ELF-1 (cell line): Measurements from ENCODE around the gene SART3.
"Not testable (repeated sequence)": the region's sequence is repeated elsewhere in the genome, so short reads cannot be mapped to it uniquely, and the experiment has no call there.

Experiments
- DNase-seq: peaks from one replicate; pipeline ENCODE4 v3.0.0-alpha.2; 2016; ENCODE audit warnings: low read depth, low spot score

Gene SART3

DNA sequence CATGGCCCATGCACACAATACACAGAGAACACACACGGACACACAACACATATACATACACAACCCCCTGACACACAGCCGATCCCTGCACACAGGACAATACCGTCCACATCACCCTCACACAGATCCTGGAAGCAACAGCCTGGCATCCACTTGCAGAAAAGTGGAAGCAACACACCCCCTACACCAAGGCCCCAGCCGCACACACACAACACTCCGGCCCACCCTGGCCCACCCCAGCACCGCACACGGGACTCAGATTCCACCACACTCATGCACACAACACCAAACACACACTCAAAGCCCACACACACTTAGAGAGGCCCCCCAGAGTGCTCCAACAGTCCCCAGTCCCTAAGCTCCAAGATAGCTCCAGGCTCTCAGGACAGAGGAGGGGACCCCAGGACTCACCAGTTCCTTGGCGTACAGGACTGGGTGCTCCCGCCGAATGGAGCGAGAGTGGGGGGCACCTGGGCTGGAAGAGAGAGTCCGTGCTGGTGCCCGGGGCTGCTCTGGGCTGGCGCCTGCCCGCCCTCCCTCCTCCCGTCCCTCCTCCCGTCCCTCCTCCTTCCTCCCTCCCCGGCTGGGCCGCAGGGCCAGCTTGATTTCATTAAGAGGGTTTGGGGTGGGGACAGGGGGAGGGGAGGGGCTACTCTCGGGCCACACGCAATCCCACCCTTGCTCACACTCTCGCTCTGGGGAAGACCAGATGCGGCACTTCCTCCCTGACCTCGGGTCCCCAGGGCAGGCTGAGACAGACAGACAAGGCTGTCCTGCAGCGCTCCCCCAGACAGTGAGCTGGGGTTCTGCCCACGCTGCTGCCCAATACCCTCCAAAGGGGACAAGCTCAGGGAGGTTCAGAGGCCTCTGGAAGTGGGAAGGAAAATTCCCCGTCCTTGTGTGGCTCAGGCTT lies 36.8 kb upstream of the SART3 start, which contains the start of gene TMEM119:
Gene TMEM119 (minus strand): TSS at position 526 of the 913 bp plus-strand sequence. CDS start 5,701 bp downstream, outside the sequence.
- no peak for DNase-seq

- DNase-seq: peak; percentile 59
These were observed 36.0 kb upstream of the SART3 start for GRCh38 chr12:108596854-108597558.

DNA sequence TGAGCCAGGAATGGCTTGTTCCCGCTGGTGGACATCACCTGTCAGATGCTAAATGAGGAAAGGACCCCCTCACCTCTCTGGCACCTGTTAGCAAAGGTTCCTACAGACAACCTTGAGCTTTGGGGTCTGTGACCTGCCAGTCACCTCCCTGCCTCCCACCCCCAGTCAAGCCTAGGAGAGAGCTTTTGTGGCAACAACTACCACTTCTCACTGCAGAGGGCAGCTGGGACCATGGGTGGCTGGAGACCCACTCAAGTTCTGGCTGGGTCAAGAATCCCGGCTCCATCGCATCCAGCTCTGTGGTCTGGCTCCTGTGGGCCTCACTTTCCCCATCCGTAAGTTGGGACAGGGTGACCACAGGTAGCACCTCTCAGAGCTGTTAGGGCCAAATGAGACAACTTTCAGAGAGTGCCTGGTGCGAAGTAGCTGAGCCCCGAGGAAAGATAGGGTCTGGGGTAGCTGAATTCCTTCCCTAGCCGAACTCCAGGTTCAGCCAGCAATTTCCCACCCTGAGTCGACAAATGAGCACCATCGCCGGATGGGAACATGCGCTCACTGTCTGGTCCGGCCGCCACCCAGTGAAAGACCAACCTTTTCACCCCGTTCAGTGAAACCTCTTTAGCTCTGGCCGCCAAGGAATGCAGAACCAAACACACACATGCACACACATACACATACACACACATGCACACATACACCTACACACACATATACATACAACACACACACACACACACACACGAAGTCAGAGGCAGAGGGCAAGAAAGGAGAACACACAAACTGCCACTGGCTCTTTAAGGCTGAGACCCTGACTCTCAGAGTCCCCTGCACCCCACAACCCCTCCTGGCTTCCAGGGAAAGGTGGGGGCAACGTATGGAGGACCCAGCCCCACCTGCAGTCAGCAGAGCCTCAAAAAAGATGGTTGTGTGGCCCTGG lies 35.0 kb upstream of the SART3 start:
- DNase-seq: no peak

DNA sequence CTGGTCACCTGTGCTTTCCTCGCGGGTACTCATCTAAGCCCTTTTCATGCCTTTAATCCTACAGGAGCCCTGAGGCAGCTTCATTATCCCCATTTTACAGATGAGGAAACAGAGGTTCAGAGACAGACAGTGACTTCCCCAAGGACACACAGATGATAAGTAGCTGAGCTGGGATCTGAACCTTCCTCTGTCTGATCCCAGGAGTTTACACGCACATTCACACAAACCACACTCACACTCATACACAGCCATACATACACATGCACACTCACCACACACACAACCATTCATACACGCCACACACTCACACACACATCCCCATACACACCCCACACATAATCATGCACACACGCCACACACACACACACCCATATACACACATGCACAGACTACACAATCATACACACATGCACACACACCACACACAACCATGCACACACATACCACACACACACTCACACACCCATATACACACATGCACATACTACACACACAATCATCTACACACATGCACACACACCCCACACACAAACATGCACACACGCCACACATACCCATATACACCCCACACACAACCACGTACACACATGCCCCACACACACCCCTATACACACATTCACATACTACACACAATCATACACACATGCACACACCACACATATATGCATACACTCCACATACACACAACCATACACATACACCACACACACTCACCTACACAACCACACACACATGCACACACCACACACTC lies 34.2 kb upstream of the SART3 start:
- no peak for DNase-seq

GRCh38 chr12:108594323-108594903 lies 33.4 kb upstream of the SART3 start:
- DNase-seq: no peak

DNA sequence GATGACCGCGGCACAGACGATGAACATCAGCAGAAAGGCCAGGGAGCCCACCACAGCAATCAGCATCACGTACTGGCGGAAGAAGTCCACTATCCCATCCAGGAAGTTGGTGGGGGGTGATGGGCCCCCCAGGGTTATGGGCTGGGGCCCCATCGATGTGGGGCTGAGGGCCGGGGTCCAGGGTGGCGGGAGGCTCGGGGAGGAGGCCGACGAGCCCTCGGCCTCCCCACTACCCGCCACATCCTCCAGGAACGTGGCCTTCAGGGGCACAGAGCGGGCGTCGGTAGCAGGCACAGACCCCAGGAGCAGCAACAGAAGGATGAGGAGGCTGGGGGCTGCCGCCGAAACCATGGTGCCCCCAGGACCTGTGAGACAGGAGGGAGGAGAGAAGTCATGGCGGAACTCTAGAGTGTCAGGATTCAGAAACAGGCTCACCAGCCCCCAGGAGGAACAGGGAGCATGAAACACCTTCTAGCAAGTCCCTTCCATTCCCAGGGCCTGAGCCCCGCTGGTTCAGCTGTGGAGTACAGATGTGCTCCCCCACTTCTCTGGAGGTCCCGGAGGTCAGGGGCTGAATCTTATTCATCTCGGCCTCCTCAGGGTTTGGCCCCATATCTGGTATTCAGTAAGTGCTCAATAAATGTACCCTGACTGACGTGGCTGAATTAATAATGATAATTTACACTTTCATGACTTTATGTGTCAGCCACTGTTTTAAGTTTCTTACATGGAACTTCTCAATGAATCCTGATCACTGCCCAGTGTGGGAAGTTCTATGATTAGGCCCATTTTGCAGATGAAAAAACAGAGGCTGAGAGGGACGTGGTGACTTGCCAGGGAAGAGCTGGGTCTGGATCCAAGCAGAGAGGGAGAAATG lies 31.3 kb upstream of the SART3 start:
- DNase-seq: no peak

- DNase-seq: no peak
These were observed 30.5 kb upstream of the SART3 start for GRCh38 chr12:108591267-108591980.

- not testable (repeated sequence) for DNase-seq
These were observed 29.5 kb upstream of the SART3 start for GRCh38 chr12:108590463-108590862.

DNA sequence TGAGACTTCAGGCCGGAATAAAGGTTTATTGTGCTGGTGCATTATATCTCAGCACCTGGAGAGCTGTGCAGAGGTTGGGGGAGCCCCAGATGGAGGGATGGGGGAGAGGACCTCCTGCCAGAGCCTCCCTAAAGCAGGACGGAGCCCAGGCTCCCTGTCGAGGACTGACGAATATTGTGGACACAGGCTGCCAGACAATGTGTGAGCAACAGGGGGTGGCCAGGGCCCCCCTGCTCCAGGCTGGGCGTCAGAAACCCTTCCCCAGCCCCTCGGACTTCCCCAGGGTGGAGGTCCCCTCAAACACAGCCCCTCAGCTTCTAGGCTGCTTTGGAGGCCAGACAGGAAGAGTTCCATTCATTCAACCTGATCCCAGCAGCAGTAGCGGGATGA lies 28.9 kb upstream of the SART3 start:
- no peak for DNase-seq

DNA sequence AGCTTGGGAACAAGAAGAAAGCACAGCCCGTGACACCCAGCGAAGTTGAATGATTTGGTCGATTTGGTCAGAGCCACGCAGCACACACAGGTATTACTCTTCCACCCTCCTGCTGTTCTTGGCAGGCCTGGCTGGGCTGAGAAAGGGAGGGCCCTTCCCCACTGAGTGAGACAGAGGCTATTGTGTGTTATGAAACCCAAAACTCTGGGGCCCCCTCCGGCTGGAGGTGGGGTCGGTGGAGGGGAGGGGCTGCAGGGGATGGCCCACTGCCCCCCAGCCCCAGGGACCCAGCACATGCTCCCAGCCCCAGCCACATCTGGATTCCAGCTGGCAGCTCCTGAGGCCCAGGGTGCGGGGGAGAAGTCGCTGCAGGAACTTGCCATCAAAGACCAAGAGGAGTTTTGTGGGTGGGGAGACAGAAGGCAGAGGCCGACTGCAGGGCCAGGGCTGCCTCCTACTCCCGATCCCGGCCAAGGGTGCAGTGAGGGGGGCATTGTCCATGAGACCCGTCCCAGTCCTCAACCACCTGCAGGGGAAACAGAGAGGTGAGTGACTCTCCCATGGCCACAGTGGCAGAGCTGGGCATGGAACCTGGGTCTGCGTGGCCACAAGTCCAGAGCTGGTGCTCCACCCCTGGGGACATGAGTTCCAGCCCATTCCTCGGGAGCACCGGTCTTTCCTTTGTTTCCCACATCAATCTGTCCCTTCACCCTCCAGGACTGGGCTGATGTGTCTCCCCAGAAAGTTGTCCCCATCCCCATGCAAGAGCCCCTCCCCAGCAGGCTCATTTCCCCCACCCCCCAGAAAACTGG lies 28.3 kb upstream of the SART3 start:
- no peak for DNase-seq

GRCh38 chr12:108587826-108588225 lies 26.9 kb upstream of the SART3 start:
- DNase-seq: no peak

DNA sequence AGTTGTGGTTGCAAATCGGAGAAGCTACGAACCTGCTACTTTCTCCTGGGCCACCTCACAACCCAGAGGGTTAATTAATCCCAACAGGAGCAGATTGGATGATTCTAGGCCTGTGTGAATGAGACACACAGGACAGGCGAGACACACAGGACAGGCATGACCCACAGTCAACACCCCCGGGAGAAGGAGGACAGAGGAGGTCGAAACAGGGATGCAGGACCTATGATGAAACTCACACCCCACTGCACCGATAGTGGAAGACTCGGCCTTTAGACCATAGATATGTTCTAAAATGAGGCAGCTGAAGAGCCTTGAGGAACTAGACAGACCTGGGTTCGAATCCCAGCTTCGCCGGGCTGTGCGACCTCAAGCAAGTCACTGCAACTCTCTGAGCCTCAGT lies 25.3 kb upstream of the SART3 start:
- no peak for DNase-seq

- DNase-seq: no peak
These were observed 24.9 kb upstream of the SART3 start for GRCh38 chr12:108585864-108586263.

GRCh38 chr12:108584456-108585065 lies 23.6 kb upstream of the SART3 start:
- DNase-seq: no peak

GRCh38 chr12:108583991-108584390 lies 23.0 kb upstream of the SART3 start:
- no peak for DNase-seq

GRCh38 chr12:108582978-108583770 lies 22.2 kb upstream of the SART3 start:
- no peak for DNase-seq

GRCh38 chr12:108582509-108582908 lies 21.5 kb upstream of the SART3 start:
- no peak for DNase-seq
